OCI-LY7 (cell line): Measurements from ENCODE around the gene PADI3.

ENCODE experiments used
- EZH2phosphoT487 ChIP-seq: fragments of 200-600 bp; sonication (generic); IDR thresholded peaks from 2 replicates; pipeline ENCODE4 v1.6.1; 2018; ENCODE audit warnings: low read depth, borderline replicate concordance, mild to moderate bottlenecking, mixed run types, antibody characterized with exemption, low read length, moderate library complexity, mixed read lengths
- TF ChIP-seq, protein P1 (sequence below): fragments of 200-600 bp; sonication (generic); conservative IDR thresholded peaks from 2 replicates; pipeline ENCODE4 v1.5.1; 2014; ENCODE audit warnings: mild to moderate bottlenecking, antibody characterized with exemption, low read length, moderate library complexity, mixed read lengths

DNA sequence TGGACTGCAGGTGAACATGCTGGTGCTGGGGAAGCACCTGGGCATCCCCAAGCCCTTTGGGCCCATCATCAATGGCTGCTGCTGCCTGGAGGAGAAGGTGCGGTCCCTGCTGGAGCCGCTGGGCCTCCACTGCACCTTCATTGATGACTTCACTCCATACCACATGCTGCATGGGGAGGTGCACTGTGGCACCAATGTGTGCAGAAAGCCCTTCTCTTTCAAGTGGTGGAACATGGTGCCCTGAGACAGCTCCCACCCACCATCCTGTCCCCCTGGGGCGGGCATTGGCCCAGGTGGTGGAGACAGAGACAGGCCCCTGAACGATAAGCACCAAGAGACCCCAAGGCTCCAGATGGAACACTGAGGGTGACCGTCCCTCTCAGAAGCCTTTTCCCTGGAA is 33.9 kb downstream of the PADI3 start:
- TF ChIP-seq, protein P1, sequence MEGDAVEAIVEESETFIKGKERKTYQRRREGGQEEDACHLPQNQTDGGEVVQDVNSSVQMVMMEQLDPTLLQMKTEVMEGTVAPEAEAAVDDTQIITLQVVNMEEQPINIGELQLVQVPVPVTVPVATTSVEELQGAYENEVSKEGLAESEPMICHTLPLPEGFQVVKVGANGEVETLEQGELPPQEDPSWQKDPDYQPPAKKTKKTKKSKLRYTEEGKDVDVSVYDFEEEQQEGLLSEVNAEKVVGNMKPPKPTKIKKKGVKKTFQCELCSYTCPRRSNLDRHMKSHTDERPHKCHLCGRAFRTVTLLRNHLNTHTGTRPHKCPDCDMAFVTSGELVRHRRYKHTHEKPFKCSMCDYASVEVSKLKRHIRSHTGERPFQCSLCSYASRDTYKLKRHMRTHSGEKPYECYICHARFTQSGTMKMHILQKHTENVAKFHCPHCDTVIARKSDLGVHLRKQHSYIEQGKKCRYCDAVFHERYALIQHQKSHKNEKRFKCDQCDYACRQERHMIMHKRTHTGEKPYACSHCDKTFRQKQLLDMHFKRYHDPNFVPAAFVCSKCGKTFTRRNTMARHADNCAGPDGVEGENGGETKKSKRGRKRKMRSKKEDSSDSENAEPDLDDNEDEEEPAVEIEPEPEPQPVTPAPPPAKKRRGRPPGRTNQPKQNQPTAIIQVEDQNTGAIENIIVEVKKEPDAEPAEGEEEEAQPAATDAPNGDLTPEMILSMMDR: no peak
- no peak for TF ChIP-seq EZH2phosphoT487
